Activated CD8-positive, alpha-beta memory T cell treated with anti-CD3 and anti-CD28 coated beads for 36 hours (primary cell): ENCODE data around the gene PTBP3. TPM values are rescaled to one million over a fixed set of nuclear protein-coding genes. Genes with fewer than 3 reads are reported as not detected.
"Not testable (repeated sequence)": the region's sequence is repeated elsewhere in the genome, so short reads cannot be mapped to it uniquely, and the experiment has no call there.

Experiments
- CTCF ChIA-PET: fragments of 350-600 bp; sonication (Branson Sonifier 250); formaldehyde crosslinking; loops from one replicate; lab custom pipeline; 2021; ENCODE audit warnings: antibody characterized with exemption; lab: Charles Lee
- POLR2A ChIA-PET: fragments of 350-600 bp; sonication (Branson Sonifier 250); formaldehyde crosslinking; loops from one replicate; lab custom pipeline; 2021; ENCODE audit warnings: antibody characterized with exemption; lab: Charles Lee
- total RNA-seq, 2 experiments: library from RNA; stranded (reverse); gene quantifications; one replicate each; pipeline ENCODE4 v1.2.3, GENCODE V29; 2021

PTBP3 gene
- total RNA-seq, result 100 to 1,000 TPM; 118 to 119 TPM

GRCh38 chr9:112332977-112333638 is at the start of gene PTBP3:
PTBP3 (minus strand) TSS chr9:112333619; CDS start chr9:112297865, 35,754 bp downstream.
- CTCF ChIA-PET, result interaction anchor here (0.6 to 2.5 kb wide), 9 partner anchors 16 to 671 kb away, joined by 3 to 8 read pairs (median 3); partner anchors contain the start of gene HSDL2
- POLR2A ChIA-PET, result interaction anchor here (0.5 to 2.4 kb wide), 8 partner anchors 15 to 385 kb away, joined by 3 to 22 read pairs (median 3); partner anchors contain the start of genes HSDL2 and INIP

GRCh38 chr9:112382501-112383364 is 49.3 kb upstream of the PTBP3 start:
- CTCF ChIA-PET, result no interaction called here

GRCh38 chr9:112382066-112382465 is 48.6 kb upstream of the PTBP3 start:
- CTCF ChIA-PET, result no interaction called here
- POLR2A ChIA-PET, result no interaction called here

More at GRCh38 chr9:112382501-112383364, 49.3 kb upstream of the PTBP3 start:
- POLR2A ChIA-PET, result no interaction called here

- ChIA-PET POLR2A (no interaction called here), CTCF (interaction anchor here (2.6 kb wide), 1 partner anchor 48 kb away, joined by 8 read pairs; the partner anchor contains the start of gene PTBP3)
These were observed 47.4 kb upstream of the PTBP3 start for GRCh38 chr9:112380825-112381221.

- POLR2A ChIA-PET, result interaction anchor here (0.6 to 1.7 kb wide), 8 partner anchors 47 to 1243 kb away, joined by 3 to 22 read pairs (median 5); partner anchors contain the start of genes KIAA1958, PTBP3 and UGCG
- CTCF ChIA-PET, result interaction anchor here (0.8 to 2.6 kb wide), 4 partner anchors 10 to 440 kb away, joined by 3 to 8 read pairs (median 3); partner anchors contain the start of gene PTBP3
These were observed 46.8 kb upstream of the PTBP3 start, which contains the start of gene HSDL2 for GRCh38 chr9:112380102-112380824. HSDL2 (plus strand) TSS chr9:112380108; CDS start chr9:112380164, 56 bp downstream.

GRCh38 chr9:112379177-112380101 is 46.0 kb upstream of the PTBP3 start:
- CTCF ChIA-PET, result interaction anchor here (0.6 to 2.6 kb wide), 5 partner anchors 9 to 440 kb away, joined by 3 to 8 read pairs (median 3); partner anchors contain the start of gene PTBP3
- POLR2A ChIA-PET, result interaction anchor here (0.5 to 1.7 kb wide), 10 partner anchors 46 to 1244 kb away, joined by 3 to 22 read pairs (median 5); partner anchors contain the start of genes INIP, KIAA1958, PTBP3 and UGCG

- ChIA-PET POLR2A (interaction anchor here (0.6 to 1.7 kb wide), 7 partner anchors 45 to 482 kb away, joined by 3 to 22 read pairs (median 5); partner anchors contain the start of genes INIP, KIAA1958, PTBP3 and UGCG), CTCF (interaction anchor here (2.6 kb wide), 1 partner anchor 45 kb away, joined by 8 read pairs; the partner anchor contains the start of gene PTBP3)
These were observed 45.1 kb upstream of the PTBP3 start for GRCh38 chr9:112378328-112379176.

GRCh38 chr9:112377684-112378327 is 44.4 kb upstream of the PTBP3 start:
- CTCF ChIA-PET, result no interaction called here
- POLR2A ChIA-PET, result interaction anchor here (0.6 kb wide), 1 partner anchor 315 kb away, joined by 10 read pairs; no protein-coding TSS in a partner anchor

GRCh38 chr9:112377087-112377486 is 43.7 kb upstream of the PTBP3 start:
- ChIA-PET POLR2A (no interaction called here), CTCF (no interaction called here)

GRCh38 chr9:112375361-112375760 is 41.9 kb upstream of the PTBP3 start:
- CTCF ChIA-PET, result interaction anchor here (0.7 kb wide), 1 partner anchor 43 kb away, joined by 3 read pairs; no protein-coding TSS in a partner anchor
- POLR2A ChIA-PET, result no interaction called here

- POLR2A ChIA-PET, result not testable (repeated sequence)
These were observed 40.8 kb upstream of the PTBP3 start for GRCh38 chr9:112374232-112374631.

GRCh38 chr9:112373666-112374065 is 40.2 kb upstream of the PTBP3 start:
- POLR2A ChIA-PET, CTCF ChIA-PET: not testable (repeated sequence)

More at GRCh38 chr9:112374232-112374631, 40.8 kb upstream of the PTBP3 start:
- CTCF ChIA-PET, result not testable (repeated sequence)

- CTCF ChIA-PET, result interaction anchor here (0.7 to 1.3 kb wide), 3 partner anchors 9 to 46 kb away, joined by 3 read pairs; partner anchors contain the start of gene HSDL2
- POLR2A ChIA-PET, result no interaction called here
These were observed 37.6 kb upstream of the PTBP3 start for GRCh38 chr9:112371060-112371459.

- CTCF ChIA-PET, result interaction anchor here (1.2 kb wide), 1 partner anchor 8 kb away, joined by 3 read pairs; no protein-coding TSS in a partner anchor
- POLR2A ChIA-PET, result no interaction called here
These were observed 36.4 kb upstream of the PTBP3 start for GRCh38 chr9:112369817-112370216.

- ChIA-PET POLR2A (no interaction called here), CTCF (interaction anchor here (1.1 to 1.3 kb wide), 2 partner anchors 255 to 269 kb away, joined by 3 to 5 read pairs; no protein-coding TSS in a partner anchor)
These were observed 34.0 kb upstream of the PTBP3 start for GRCh38 chr9:112367465-112367864.
